ENCODE results near the gene BABAM2.

Gene BABAM2

GRCh38 chr2:28210535-28210934, 320.0 kb downstream of the BABAM2 start:
- DNase-seq (ENCODE audit: low read depth) = no peak

DNA sequence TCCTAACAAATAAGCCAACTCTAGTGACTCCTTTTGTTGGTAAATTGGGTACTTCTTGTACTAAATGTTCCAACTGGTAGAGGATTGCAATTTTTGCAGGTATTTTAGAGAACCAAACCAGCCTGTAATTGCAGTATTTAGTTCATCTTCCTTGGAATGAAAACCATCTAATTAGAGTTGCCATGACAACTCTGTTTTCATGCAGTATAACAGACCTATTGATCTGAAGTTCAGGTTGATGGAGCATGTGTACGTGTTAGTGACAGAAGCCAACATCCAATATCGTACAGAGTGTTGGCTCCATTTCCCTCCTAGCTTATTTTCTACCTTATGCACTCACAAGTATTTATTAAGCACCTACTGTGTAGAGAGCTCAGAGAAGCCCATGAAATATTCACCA, 325.8 kb downstream of the BABAM2 start:
- no peak for DNase-seq (ENCODE audit: low read depth)

DNA sequence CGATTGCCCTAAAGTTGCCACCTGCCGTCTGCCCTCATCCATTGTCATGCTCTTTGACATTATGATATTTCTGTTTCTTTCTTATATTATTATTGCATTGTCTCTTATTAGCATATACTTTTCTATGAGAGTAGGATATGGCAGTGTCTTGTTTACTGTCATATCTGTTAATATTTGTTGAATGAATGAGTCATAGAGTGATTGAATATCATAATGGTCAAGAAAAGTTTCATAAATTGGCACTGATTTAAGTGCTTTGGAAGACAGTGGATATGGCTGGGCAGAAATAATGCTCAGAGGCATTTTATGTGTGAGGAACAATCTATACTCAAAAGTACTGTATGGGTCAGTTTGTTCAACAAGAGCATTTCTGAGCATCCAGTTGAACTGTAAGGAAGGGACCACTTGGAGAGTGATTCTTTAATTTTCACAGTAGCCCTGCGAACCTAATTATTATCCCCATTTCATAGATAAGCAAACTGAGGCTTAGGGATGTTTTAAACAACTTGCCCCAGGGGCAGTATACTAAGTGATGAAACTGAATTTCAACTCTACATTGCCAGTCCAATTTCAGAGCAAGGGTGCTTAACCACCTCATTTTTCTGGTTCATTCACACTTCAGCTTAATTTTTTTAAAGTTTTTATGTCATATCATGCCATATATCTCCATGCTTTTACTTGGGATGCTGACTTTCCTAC, 326.7 kb downstream of the BABAM2 start:
- DNase-seq (ENCODE audit: low read depth) = no peak

- no peak for DNase-seq (ENCODE audit: low read depth)
Measured at GRCh38 chr2:28219138-28219537, 328.6 kb downstream of the BABAM2 start.

DNA sequence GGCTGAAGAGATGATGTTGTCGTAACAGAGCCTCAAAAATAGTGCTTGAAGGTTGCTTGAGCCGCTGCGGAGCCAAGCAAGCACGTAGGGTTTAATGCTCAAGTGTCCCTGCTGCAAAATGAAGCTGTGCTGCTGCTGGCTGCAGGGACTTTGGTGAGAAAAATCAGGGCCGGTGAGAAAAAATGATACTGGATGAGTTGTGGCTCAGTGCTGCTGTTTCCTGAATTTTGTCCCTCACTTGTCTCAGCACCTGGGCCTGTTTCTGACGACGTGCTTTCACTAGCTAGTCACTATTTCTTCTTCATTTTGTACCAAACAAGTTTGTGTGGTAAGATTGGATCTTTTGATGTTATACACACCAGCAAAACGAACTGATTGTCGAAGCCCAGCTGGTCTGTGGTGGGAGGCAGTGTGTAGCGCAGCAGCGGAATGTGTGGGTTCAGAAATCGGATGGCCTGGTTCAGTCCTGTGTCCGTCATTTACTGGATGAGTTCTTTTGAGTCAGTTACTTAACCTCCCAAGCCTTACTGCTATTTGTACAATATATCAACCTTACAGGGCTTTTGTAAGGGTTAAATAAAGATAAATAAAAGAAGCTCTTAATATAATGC, 329.3 kb downstream of the BABAM2 start:
- DNase-seq (ENCODE audit: low read depth) = no peak

DNA sequence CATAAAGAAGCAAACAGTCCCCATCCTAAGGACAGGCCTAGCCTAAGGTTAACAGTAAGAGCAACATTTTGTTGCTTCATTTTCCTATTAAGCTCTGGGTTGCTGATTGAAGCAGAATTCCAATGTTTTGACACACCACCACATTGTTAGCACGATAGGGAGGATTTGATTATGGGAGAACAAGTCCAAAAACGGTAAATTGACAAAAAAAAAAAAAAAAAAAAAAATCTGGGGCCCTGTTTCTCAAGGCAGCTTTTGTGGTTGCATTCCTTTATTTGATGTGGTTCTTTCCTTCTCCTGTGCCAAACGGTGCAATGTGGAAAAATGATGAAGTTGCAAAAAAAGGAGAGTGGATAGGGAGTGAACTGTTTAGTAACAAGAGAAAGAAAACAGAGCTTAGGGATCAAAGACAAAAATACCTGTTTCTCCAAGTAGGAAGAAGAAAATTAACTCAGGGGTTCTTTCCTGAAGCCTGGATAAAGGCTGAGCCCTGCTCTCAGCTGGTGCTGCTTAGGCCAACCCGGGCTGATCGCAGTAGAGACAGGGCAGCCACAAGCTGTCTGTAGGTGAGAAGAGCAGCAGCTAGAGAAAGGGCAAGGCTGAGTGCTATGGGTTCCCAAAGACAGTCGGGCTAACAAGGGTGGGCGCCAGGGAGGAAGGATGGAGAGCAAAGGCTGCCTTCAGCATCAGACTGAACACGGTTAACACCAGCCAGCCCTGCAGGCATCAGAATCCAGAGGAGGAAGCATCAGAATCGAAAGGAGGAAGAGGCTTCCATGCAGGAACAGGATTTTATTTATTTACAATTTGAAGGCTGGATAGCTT, 334.3 kb downstream of the BABAM2 start:
- peak; percentile 78 for DNase-seq (ENCODE audit: low read depth)

DNA sequence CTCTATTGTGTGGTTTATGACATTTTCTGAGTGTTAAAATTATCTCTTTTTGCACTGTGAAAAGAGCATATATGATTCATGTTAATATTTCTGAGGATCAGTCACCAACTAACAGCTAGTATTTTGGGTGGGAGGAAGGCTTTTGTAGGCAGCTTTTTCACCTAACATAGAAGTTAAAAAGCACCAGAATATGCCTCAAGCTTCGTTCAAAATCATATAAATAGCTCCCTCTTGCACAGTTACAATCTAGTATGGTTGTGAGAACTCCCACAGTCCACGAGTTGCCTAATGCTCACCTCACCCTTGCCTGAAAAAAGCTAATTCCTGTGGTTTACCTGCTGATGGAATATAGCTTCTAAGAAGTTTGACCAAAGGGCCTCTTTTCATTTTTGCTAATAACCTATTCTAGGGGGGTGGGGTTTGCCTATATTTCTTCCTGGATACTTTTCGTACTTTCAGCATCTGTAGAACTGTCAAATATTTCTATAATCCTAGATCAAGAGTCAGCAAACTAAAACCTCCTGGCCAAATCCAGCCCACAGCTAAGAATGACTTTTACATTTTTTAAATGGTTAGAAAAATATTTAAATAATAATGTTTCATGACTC, 335.0 kb downstream of the BABAM2 start:
- DNase-seq (ENCODE audit: low read depth) = no peak

GRCh38 chr2:28226558-28226957, 336.0 kb downstream of the BABAM2 start:
- DNase-seq (ENCODE audit: low read depth) = no peak

GRCh38 chr2:28227498-28227897, 337.0 kb downstream of the BABAM2 start:
- DNase-seq (ENCODE audit: low read depth) = no peak

- DNase-seq (ENCODE audit: low read depth) = peak; percentile 57
Measured at GRCh38 chr2:28228434-28228995, 338.0 kb downstream of the BABAM2 start.

DNA sequence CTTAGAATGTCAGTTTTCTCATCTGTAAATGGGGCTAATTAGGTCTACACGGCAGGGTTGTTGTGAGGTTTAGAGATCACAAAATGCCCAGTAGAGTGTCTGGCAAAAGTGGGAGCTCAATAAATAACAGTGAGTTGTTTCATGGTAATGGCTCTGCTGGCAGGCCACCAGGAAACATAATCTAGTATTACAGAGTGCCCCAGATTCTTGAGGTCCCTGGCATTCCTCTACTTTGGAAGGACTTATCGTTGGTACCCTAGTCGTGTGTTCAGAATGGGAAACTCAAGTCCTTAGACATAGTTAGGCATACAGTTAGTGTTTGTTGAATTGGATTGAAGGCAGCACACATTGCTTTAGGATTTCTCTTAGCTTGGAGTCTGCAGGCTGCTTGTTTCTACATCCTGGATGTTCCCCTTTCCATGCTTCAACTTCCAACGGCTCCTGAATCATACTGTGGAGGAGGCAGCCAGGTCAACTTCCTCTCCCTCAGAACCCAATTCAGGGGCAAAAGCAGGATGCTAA, 340.6 kb downstream of the BABAM2 start:
- DNase-seq (ENCODE audit: low read depth) = no peak

GRCh38 chr2:28232295-28232694, 341.8 kb downstream of the BABAM2 start:
- DNase-seq (ENCODE audit: low read depth) = no peak

DNA sequence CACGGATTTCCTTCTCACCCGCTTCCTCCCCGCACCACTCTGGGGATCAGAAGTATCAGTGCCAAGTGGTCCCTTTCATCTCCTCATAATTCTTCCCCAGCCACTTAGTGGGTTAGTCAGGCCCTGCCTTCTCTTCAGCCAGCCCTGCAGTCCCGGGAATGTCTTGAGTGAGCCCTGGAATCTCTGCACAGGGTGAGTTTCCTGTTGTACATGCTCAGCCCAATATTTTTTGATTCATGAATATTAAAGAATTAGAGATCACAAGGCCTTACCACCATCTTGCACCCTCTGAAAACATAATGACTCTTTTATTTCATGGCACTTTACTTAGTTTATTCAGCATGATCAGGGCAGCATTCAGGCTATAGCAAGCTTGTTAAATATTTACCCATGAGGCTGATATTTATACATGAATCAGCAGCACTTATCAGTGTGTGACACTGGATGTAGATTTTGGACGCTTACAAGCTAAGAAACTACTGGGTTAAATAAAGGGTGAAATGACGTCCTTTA, 342.7 kb downstream of the BABAM2 start:
- no peak for DNase-seq (ENCODE audit: low read depth)

- DNase-seq (ENCODE audit: low read depth) = no peak
Measured at GRCh38 chr2:28234807-28235206, 344.3 kb downstream of the BABAM2 start.

GRCh38 chr2:28239207-28239606, 348.7 kb downstream of the BABAM2 start:
- DNase-seq (ENCODE audit: low read depth) = no peak

DNA sequence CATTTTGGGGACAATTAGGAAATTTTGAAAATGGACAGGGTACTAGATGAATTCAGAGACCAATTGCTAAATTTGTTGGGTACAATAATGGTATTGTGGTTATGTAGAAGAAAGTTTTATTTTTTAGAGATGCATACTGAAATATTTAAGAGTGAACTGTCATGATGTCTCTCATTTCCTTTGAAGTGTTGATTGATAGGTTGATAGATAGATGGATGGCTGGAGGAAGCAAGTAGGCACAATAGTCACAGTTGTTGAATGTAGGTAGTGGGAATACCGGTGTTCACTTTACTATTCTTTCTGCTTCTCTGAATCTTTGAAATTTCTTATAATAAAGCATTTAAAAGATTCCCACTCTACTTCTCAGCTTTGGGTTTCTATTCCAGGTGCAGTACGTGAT, 350.4 kb downstream of the BABAM2 start:
- DNase-seq (ENCODE audit: low read depth) = no peak

DNA sequence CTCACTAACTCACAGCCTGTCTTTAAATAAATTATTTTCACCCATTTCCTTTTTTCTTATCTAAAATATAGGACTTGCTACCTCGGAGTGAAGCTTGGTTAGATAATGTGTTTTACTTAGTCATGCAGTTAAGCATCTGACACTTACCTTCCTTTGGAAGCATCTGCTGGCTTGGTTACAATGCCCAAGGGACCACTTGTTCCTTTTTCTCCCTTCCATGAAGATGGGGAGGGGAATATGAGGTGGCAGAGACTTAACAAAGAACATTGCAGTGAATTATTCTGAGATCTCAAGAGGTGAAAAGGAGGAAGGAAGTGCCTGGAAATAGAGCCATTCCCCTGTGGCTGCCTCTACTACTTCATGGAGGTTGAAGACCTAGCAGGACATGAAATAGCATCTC, 356.8 kb downstream of the BABAM2 start:
- DNase-seq (ENCODE audit: low read depth) = no peak

DNA sequence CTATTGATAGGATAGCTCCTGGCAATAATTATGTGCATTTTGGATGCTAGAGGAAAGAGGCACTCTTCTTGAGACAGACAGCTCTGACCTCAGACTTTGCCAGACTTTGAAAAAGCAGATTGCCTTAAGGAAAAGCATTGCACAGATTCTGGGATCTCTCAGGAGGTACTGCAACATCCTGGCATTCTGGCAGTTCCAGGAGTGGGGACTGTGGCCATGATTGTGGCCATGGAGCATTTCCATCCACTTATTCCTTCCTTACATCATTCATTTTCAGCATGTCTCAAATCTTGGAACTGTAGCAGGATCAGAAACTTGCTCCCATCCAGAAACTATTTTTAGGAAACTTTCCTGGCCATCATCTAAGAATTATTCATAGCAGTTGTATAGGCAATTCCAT, 357.2 kb downstream of the BABAM2 start:
- no peak for DNase-seq (ENCODE audit: low read depth)

DNA sequence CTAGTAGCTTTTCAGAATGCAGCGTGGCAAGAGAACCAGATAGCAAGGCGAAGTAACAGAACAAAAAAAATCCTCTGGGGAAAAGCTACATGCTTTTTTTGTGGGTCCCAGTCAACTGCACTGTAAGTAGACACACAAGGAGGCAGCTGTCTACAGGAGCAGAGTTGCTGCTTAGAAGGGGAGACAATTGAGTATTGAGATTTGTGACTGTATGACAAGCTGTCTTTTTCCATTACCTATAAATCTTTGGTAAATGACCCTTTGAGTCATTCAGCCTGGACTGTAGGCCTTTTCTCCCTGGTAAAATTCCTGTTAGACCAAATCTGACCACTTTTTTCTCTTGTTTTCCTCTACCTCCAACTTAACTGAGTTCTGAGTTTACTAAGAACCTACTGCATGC, 358.0 kb downstream of the BABAM2 start:
- no peak for DNase-seq (ENCODE audit: low read depth)

GRCh38 chr2:28250006-28250405, 359.5 kb downstream of the BABAM2 start:
- DNase-seq (ENCODE audit: low read depth) = peak; percentile 64

DNA sequence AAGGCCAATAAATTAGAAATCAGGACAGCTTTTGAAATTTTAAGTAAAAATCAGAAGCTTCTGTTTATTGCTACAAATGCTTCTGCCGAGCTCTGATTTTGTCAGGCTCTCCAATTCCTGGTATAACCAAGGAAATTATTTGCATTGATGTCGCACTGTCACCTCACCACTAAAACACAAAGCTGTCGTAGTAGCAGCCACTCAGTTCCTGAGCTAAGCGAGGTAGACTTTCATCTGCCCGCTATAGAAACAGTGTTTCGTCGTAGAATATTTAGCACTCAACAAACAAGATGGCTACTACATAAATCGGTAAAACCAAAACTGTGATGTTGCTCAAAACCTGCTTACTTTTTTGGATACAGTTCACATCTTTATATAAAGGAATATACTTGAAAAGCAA, 360.8 kb downstream of the BABAM2 start:
- no peak for DNase-seq (ENCODE audit: low read depth)

DNA sequence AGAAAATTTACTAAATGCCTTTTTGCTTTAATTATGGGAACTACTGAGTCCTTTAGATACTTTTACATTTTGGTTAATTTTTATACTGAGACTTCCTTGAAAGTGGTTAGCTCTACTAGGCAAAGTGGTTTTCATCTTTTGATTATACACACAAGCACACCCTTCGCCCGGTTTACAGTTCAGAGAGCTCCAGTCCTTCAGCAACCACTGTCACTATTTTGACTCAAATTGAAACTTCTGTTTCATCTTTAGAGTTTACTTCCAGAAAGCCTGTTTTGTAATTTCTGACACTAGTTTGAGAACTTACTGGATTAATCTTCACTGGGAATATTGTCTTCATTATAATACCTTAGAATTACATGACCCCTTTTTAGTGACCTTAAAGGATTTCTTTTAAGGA, 361.8 kb downstream of the BABAM2 start:
- no peak for DNase-seq (ENCODE audit: low read depth)
